Central memory CD4-positive, alpha-beta T cell (primary cell): ENCODE results near the gene STAT1.

Experiments used
- DNase-seq: peaks from one replicate; pipeline ENCODE4 v3.0.0; 2022

STAT1 gene

GRCh38 chr2:191030521-191031154, 16.7 kb upstream of the STAT1 start:
- peak; percentile 50 for DNase-seq

GRCh38 chr2:191029280-191029950, 15.4 kb upstream of the STAT1 start:
- no peak for DNase-seq

GRCh38 chr2:191026377-191026776, 12.4 kb upstream of the STAT1 start:
- DNase-seq: no peak

GRCh38 chr2:191025135-191025534, 11.2 kb upstream of the STAT1 start:
- no peak for DNase-seq

- DNase-seq: peak; percentile 54
Observed at GRCh38 chr2:191023235-191023679, 9.3 kb upstream of the STAT1 start.

- DNase-seq: no peak
Observed at GRCh38 chr2:191020742-191021381, 6.9 kb upstream of the STAT1 start.

GRCh38 chr2:191020221-191020741, 6.3 kb upstream of the STAT1 start:
- peak; percentile 94 for DNase-seq

- no peak for DNase-seq
Observed at GRCh38 chr2:191019376-191019775, 5.4 kb upstream of the STAT1 start.

GRCh38 chr2:191018643-191019119, 4.7 kb upstream of the STAT1 start:
- no peak for DNase-seq

- DNase-seq: no peak
Observed at GRCh38 chr2:191018048-191018447, 4.1 kb upstream of the STAT1 start.

GRCh38 chr2:191015831-191016230, 1.9 kb upstream of the STAT1 start:
- DNase-seq: no peak

GRCh38 chr2:191015239-191015638, 1.3 kb upstream of the STAT1 start:
- no peak for DNase-seq

GRCh38 chr2:191014653-191015020, 666 bp upstream of the STAT1 start:
- no peak for DNase-seq

GRCh38 chr2:191013682-191013931, 364 bp downstream of the STAT1 start:
- DNase-seq: no peak

GRCh38 chr2:191012845-191013681, 908 bp downstream of the STAT1 start:
- DNase-seq: no peak

GRCh38 chr2:191012346-191012745, 1.6 kb downstream of the STAT1 start:
- no peak for DNase-seq

GRCh38 chr2:191010887-191011885, 2.8 kb downstream of the STAT1 start:
- no peak for DNase-seq

GRCh38 chr2:191009541-191010374, 4.2 kb downstream of the STAT1 start:
- no peak for DNase-seq

GRCh38 chr2:191008286-191008685, 5.7 kb downstream of the STAT1 start:
- no peak for DNase-seq

GRCh38 chr2:191006997-191007783, 6.8 kb downstream of the STAT1 start:
- DNase-seq: no peak
